ENCODE results near the gene RAB3GAP1.
"Not testable (repeated sequence)": the region's sequence is repeated elsewhere in the genome, so short reads cannot be mapped to it uniquely, and the experiment has no call there.

Gene RAB3GAP1

DNA sequence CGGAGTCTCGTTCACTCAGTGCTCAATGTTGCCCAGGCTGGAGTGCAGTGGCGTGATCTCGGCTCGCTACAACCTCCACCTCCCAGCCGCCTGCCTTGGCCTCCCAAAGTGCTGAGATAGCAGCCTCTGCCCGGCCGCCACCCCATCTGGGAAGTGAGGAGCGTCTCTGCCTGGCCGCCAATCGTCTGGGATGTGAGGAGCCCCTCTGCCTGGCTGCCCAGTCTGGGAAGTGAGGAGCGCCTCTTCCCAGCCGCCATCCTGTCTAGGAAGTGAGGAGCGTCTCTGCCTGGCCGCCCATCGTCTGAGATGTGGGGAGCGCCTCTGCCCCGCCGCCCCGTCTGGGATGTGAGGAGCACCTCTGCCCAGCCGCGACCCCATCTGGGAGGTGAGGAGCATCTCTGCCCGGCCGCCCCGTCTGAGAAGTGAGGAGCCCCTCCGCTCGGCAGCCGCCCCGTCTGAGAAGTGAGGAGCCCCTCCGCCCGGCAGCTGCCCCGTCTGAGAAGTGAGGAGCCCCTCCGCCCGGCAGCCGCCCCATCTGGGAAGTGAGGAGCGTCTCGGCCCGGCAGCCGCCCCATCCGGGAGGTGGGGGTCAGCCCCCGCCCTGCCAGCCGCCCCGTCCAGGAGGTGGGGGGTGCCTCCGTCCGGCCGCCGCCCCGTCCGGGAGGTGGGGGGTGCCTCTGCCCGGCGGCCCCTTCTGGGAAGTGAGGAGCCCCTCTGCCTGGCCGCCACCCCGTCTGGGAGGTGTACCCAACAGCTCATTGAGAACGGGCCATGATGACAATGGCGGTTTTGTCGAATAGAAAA, 53.6 kb downstream of the RAB3GAP1 start:
- DNase-seq (ENCODE audit: low read depth in 2 of 2): not testable (repeated sequence)

DNA sequence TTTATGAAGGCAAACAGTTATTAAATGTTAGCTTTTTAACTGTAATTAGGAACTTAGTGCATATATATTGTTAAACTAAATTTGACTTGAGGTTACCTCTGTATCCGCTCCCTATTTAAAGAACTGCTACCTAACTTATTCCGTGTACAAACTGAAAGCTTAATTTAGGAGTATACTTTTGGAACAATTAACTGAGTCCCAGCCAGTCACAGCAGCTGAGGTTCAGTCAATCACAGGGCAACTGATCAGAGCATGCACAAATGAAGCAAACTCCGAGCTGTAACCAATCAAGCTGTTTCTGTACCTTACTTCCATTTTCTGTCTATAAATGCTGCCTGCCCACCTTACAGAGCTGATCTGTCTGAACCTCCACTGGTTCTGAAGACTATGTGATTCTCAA, 61.2 kb downstream of the RAB3GAP1 start:
- no peak for DNase-seq (ENCODE audit: low read depth in 2 of 2)

DNA sequence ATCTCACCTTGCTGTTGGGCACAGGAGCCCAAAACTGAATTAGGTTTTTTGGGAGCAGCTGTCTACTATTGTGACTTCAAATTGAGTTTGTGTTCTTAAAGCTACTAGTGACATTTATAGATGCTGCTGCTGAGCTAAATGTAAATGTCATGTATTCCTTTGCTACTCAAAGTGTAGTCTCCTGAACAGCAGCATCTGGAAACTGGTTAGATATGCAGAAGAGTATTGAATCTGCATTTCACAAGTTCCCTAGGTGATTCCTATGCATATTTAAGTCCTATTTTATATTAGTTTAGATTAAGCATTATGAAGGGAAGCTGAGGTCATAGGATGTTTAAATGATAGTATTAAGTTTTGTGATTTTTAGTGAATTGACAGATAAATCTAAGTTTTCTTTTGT, 67.5 kb downstream of the RAB3GAP1 start:
- no peak for DNase-seq (ENCODE audit: low read depth in 2 of 2)

DNA sequence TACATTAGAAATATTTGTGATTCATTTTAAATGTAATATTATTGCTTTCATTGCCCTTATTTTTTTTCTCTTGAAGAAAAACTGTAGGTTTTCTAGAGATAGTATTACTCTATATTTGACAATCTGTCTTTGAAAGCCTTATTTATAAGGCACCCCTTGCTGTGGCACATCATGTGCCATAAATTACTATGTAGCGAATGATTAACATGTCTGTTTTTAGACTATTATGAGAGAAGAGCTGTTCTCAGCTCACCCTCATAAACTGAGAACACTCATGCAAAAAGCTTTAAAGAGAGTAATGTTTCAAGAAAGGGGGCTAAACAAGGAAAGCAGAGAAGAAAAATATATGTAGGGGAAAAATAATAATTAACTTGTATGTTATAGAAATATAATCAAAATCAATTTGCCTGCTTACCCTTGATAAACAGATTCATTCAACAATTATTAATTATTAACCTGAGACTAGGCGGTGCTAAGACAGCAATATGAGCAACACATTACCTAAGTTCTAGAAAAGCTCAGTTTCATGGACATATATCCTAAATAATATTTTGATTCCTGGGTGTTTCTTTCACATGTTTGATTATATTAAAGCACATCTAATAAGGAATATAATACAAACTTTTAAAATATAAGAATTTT, 69.0 kb downstream of the RAB3GAP1 start:
- no peak for DNase-seq (ENCODE audit: low read depth in 2 of 2)

DNA sequence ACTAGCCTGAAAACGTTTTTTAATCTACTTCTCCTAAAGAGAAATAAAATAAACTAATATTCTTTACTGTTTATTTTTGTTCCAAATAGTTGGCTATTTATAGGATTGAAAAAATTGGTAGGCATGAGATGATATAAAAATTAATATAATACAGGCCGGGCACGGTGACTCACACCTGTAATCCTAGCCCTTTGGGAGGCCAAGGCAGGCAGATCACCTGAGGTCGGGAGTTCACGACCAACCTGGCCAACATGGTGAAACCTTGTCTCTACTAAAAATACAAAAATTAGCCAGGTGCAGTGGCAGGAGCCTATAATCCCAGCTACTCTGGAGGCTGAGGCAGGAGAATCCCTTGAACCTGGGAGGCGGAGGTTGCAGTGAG, 69.6 kb downstream of the RAB3GAP1 start:
- DNase-seq (ENCODE audit: low read depth in 2 of 2): not testable (repeated sequence)

DNA sequence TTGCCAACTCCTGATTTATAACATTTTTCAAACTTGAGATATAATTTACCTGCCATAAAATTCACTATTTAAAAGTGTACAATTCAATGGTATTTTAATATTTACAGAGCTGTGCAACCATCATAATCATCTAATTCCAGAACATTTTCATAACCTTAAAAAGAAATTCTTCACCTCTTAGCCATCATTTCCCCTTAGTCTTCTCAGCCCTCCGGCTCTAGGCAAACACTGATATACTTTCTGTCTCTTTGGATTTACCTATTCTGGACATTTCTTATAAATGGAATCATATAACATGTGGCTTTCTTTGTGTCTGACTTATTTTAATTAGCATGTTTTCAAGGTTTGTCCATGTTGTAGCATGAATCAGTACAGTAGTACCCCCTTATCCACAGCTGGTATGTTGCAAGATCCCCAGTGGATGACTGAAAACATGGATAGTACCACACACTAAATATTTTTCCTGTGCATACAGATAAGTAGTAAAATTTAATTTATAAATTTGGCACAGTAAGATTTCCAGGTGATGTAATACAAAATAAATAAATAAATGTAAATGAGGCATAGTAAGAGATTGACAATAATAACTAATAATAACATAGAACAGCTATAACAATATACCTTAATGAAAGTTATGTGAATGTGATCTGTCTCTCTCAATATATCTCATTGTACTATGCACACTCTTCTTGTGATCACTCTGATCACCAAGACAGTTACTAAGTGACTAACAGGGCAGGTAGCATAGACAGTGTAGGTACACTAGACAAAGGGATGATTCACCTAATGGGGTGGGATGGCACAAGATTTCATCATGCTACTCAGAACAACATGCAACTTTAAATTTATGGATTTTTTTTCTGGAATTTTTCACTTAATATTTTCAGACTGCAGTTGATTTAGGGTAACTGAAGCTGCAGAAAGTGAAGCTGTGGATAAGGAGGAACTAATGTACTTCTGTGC, 73.1 kb downstream of the RAB3GAP1 start:
- no peak for DNase-seq (ENCODE audit: low read depth in 2 of 2)

DNA sequence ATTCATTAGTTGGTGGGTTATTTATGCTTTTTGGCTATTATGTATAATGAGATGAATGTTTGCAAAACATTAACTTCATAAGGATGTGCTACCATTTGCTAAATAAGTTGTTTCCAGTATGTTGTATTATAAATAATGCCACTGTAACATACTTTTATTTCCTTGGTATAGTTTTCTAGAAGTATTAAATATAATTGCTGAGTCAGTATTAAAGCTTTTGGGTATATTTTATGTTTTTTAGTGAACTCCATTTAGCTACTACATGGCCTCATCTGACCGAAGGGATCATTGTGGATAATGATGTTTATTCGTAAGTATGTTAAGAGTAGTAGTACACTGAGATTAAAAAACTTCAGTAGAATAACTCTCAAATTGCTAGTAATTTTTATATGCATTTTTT, 73.8 kb downstream of the RAB3GAP1 start:
- DNase-seq (ENCODE audit: low read depth in 2 of 2): no peak

DNA sequence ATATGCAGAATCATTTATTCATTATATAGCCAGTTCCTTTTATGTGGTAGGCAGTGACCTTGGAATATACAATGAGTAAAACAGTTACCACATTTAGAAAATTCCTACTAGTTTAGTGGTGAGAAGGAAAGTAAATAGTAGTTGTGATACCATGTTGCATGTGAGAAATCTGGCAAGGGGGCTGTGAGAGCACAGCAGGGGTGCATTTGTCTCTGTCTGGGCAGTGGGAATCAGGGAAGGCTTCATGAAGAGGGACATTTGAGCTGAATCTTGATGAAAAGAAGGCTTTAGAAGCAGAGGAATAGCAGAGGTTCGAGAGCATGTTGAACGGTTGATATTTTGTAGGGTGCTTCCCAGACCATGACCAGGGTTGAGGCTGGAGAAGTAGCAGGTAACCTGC, 78.7 kb downstream of the RAB3GAP1 start:
- no peak for DNase-seq (ENCODE audit: low read depth in 2 of 2)

DNA sequence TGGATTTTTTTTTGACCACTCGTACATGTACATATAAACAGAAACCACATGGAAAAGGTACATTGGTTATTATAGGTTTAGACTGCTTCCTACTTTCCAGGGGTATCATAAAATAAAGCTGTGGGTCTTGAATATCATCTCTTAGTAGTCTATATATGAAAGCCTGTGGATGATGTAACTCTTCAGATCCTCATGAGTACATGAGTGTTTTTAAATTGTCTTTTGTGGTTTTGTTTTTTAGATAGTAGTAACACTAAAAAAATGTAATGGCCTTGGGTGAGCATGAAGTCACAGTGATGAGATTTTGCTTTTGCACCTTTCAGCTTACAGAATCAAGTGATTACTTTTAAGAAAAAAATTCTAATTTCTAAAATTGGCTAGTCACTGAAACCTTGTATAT, 80.2 kb downstream of the RAB3GAP1 start:
- DNase-seq (ENCODE audit: low read depth in 2 of 2): no peak

DNA sequence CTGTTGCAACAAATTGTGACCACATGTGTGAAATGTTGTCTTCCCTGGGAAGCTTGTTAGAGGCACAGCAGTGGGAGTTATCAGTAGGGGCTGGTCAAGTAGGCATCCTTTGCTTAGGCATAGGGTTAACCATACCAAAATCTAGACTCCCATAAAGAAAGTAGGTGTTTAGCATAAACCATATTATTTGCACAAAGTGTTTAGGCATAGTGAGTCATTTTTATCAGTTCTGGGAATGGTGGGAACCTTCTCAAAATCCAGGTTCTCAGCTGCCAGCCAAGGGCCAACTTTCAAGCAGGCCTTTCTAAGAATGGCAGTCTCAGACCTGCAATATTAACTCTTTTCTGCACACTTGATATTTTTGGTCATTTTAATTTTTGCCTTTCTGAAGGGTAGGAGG, 88.5 kb downstream of the RAB3GAP1 start:
- DNase-seq (ENCODE audit: low read depth in 2 of 2): no peak

DNA sequence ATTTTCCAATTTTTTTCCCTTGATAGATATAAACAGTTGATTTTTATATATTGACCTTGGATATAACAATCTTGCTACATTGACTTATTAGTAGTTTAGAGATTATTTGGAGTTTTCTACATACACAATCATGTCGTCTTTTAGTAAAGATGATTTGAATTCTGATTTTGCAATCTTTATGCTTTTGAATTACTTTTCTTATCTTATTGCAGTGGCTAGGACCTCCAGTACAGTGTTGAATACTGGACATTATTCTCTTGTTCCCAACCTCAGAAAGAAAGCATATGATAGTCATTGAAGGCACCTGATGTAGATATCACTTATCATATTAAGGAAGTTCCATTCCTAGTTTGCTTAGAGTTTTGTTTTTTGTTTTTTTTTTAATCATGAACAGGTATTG, 90.2 kb downstream of the RAB3GAP1 start:
- no peak for DNase-seq (ENCODE audit: low read depth in 2 of 2)

DNA sequence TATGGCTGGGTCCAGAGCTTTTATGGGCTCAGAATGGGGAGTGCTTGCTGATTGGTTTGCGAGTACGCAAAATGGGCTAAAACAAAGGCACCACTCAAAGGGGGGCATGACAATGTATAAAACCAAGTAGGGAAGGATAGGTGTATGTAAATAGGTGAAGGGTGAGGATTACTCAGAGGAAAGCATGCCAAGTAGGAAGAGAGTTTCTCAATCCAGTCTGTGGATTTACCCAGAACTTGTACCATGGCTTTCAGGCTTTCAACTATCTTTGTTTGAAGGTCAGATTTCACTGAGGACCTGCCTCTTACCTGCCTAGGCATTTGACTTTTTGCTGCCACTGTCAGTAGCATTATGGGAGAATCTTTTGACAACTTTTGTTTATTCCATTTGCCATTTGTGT, 92.3 kb downstream of the RAB3GAP1 start:
- no peak for DNase-seq (ENCODE audit: low read depth in 2 of 2)

DNA sequence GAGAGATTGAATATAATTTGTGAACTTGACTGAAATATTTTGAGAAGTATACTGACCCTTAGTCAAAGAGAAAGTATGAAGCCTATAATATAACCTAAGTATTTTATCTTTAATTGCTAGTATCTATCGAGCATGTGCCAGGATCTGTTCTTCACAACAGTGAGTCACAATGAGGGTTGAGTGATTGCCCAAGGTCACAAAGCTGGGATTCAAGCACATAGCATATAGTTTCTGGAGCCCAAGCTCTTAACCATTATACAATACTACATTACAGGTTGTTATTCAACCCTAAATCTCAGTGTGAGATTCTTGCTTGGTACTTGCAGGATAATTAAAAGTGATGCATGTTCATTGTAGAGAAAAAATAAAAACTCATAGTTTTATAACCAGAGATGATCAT, 97.2 kb downstream of the RAB3GAP1 start:
- no peak for DNase-seq (ENCODE audit: low read depth in 2 of 2)

DNA sequence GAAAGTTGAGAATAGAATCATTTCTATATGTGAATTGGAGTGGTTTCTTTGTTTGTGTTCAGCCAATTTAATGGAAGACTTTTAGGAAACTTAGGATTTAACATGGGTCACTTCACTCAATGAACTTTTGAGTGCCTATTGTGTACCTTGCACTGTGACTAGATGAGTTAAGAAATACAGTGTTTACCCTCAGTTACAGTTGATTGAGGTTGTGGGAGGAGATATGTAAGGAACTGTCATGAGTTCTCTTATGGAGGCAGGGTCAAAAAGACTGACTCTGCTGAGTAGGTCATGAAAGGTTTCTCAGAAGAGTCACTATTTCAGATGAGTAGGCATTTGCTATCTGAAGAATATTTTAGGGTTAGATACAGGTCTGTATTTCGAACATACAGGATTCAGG, 98.6 kb downstream of the RAB3GAP1 start:
- DNase-seq (ENCODE audit: low read depth in 2 of 2): no peak

DNA sequence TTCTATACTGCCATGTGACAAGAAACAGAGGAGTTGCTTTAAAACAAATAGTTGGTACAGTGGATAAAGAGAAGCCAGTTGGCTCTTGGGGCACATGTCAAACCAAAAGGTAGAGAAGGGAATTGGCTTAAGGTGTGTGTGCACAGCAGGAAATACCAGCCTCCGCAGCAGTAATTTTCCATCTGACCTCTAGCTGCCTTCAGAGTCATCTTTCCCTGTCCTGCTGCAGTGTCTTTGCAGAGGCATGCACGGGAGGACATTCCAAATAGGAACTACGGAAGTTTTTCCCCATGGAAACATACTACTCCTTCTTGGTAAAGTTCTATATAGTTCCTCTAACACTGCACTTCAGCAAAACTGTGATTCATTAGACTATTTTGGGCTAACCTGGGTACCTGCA, 99.5 kb downstream of the RAB3GAP1 start:
- no peak for DNase-seq (ENCODE audit: low read depth in 2 of 2)

DNA sequence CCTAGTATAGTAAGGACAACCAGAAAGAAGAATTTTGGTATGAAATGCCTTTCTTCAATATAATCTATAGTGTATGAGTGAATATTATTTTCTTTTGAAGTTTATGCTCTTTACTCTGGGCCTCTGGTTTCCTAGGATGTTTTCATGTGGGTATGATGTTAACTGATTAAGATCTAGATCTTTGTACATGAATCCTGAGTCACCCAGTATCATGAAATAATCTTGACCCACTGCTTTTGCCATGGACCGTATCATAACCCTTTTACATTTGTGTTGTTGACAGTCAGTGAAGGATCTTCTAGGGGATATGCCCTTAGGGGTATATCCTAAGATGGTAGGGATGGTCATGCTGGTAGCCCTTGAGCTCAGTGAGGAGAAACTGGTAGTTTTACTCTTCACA, 100.3 kb downstream of the RAB3GAP1 start:
- DNase-seq (ENCODE audit: low read depth in 2 of 2): no peak

DNA sequence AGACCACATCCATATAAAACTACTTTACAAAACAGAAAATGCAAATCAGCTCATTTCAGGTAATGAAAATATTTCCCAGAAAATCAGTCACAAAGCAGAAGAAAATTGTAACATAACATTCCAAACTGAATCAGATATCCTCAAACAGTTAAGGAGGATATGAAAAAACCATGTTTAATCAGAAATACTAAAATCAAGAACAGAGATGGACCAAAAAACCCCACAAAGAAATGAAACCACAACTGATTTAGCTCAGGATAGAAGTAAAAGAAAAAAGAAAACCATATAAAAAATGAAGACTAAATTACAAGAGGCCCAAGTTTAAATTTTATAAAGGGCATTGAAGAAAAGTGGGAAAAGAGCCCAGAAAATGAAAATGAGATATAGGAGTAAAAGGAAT, 102.9 kb downstream of the RAB3GAP1 start:
- DNase-seq (ENCODE audit: low read depth in 2 of 2): no peak

DNA sequence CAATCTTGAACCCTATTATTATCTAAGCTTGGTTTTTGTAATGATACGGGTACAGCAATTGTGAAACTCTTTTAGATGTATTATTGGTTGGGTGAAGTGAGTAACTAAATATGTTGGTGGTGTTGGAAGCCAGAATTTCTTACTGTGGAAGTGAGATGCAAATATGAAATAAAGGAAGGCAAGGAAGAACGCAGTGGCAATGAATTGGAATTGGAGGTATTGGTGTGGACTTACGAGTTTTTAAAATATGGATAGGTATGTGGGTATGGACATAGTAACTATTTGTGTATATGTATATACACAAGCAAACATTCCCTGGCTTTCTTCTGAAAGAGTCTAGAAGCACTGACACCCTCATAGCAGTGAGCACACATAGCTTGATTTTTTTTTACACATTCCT, 105.8 kb downstream of the RAB3GAP1 start:
- DNase-seq (ENCODE audit: low read depth in 2 of 2): no peak

DNA sequence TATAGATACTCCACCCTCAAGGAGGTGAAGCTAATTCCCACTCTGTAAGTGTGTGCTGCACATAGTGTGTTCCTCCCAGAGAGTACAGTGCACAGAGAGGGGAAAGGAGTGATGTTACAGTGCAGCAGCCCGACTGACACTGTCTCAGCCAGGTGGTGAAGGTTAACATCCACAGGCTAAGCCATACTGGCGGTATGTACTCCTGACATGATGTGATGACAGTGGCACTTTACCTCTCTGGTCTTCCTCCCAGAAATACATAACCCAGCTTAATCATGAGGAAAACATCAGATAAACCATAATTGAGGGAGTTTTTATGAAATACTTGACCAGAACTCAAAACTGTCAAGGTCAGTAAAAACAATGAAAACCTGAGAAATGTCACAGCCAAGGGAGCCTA, 107.1 kb downstream of the RAB3GAP1 start:
- DNase-seq (ENCODE audit: low read depth in 2 of 2): no peak

DNA sequence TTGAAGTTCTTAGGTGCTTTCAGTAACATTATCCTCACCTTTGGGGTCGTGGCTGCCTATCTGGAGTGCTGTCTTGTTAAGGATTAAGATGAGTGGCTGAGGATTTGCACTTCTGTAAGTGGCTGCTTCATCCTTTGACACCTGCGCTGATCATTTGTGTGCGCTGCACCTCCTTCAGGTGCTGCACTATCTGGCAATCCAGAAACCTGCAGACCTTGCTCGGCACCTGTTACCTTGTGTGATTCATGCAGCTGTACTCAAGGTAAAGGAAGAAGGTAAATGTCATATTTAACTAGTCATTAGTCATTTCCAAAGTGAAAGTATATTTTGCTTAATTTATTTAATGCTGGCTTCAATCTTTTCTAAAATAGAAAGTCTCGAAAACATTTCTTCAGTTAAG, 110.3 kb downstream of the RAB3GAP1 start:
- DNase-seq (ENCODE audit: low read depth in 2 of 2): no peak

DNA sequence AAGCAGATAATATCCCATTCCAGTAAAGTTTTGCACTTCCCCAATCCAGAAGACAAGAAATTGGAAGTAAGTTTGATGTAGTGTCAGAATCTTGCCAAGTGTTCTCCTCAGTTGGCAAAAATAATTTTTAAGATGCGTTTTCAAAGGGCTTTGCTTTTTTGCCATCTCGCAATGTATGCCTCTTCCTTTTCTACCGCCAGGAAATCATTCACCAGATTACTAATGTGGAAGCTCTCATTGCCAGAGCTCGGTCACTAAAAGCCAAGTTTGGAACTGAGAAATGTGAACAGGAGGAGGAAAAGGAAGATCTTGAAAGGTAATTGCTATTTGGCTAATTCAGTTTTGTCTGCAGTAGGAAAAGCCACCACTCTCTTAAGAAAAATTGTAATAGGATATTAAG, 110.7 kb downstream of the RAB3GAP1 start:
- DNase-seq (ENCODE audit: low read depth in 2 of 2): no peak

DNA sequence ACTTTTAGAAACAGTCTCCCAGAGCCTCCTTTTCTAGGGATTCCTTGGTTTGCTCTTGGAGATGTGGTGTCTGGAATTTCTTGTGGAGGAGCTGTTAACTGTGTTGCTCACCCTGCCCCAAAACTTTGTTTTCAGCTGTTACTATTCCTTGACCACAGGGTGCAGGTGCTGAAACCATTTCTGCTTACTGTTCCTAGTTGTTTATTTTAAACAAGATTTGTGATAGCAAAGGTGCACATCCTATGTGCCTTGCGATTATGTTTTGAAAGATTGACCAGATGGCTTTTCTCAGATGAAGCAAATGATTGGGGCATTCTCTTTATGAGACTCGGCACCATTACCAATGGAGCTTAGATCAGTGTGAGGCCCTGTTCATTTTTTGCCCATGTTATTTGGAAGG, 111.2 kb downstream of the RAB3GAP1 start:
- DNase-seq (ENCODE audit: low read depth in 2 of 2): no peak

DNA sequence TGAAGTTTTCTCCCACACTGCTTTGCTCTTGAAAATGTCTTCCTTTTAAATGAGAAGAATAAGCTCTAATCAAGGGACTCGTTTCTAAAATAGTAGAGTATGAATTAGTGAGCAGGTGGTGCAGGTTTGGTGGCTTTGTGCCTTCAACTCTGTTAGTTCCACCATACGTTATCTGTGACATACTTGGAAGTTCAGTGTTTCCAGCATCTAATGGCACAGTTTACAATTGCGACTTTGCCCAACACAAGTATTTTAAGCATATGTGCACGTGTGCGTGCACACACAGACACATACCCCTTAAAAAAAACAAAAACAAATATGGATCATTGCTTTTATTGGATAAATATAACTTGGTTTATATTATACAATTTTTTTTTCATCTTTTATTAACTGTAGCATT, 111.8 kb downstream of the RAB3GAP1 start:
- no peak for DNase-seq (ENCODE audit: low read depth in 2 of 2)

Data from stimulated activated CD4-positive, alpha-beta T cell treated with anti-CD3 and anti-CD28 coated beads, Interleukin-12 subunit alpha, Interleukin-12 subunit beta, amount 100 ng/mL, for 24 hours (primary cell).